HG02588 (cell line): ENCODE data around the gene ANKRD40CL.
"Not testable (repeated sequence)": the region's sequence is repeated elsewhere in the genome, so short reads cannot be mapped to it uniquely, and the experiment has no call there.

Source experiments
- ATAC-seq: cut with Tn5 transposase; IDR thresholded peaks from one replicate; pipeline ENCODE4 v1.9.1; 2021; ENCODE audit warnings: mild to moderate bottlenecking, moderate library complexity; ENCODE audit not compliant: unreplicated experiment

ANKRD40CL gene

GRCh38 chr17:50767446-50767845 lies at the start of gene ANKRD40CL:
TSS of gene ANKRD40CL (minus strand) at chr17:50767518. CDS start at chr17:50766913, 605 bp downstream.
- ATAC-seq, result no peak

- ATAC-seq, result no peak
Observed at GRCh38 chr17:50816271-50816670, 49.0 kb upstream of the ANKRD40CL start.

GRCh38 chr17:50815400-50815799 lies 48.1 kb upstream of the ANKRD40CL start:
- ATAC-seq, result no peak

GRCh38 chr17:50813583-50813982 lies 46.3 kb upstream of the ANKRD40CL start:
- no peak for ATAC-seq

GRCh38 chr17:50808888-50809287 lies 41.6 kb upstream of the ANKRD40CL start:
- ATAC-seq, result no peak

- ATAC-seq, result no peak
Observed at GRCh38 chr17:50808413-50808812, 41.1 kb upstream of the ANKRD40CL start.

- ATAC-seq, result no peak
Observed at GRCh38 chr17:50807675-50808074, 40.4 kb upstream of the ANKRD40CL start.

- no peak for ATAC-seq
Observed at GRCh38 chr17:50807009-50807408, 39.7 kb upstream of the ANKRD40CL start.

GRCh38 chr17:50806141-50806643 lies 38.9 kb upstream of the ANKRD40CL start:
- no peak for ATAC-seq

- no peak for ATAC-seq
Observed at GRCh38 chr17:50805486-50805885, 38.2 kb upstream of the ANKRD40CL start.

- not testable (repeated sequence) for ATAC-seq
Observed at GRCh38 chr17:50804749-50805475, 37.6 kb upstream of the ANKRD40CL start.

GRCh38 chr17:50803676-50804075 lies 36.4 kb upstream of the ANKRD40CL start:
- no peak for ATAC-seq

- no peak for ATAC-seq
Observed at GRCh38 chr17:50802609-50803571, 35.6 kb upstream of the ANKRD40CL start.

- no peak for ATAC-seq
Observed at GRCh38 chr17:50800196-50800700, 32.9 kb upstream of the ANKRD40CL start.

GRCh38 chr17:50799582-50799981 lies 32.3 kb upstream of the ANKRD40CL start:
- ATAC-seq, result no peak

GRCh38 chr17:50798424-50799288 lies 31.3 kb upstream of the ANKRD40CL start:
- no peak for ATAC-seq

GRCh38 chr17:50797135-50797810 lies 30.0 kb upstream of the ANKRD40CL start:
- no peak for ATAC-seq

GRCh38 chr17:50794361-50794760 lies 27.0 kb upstream of the ANKRD40CL start:
- no peak for ATAC-seq

GRCh38 chr17:50793007-50793406 lies 25.7 kb upstream of the ANKRD40CL start:
- ATAC-seq, result no peak

- ATAC-seq, result no peak
Observed at GRCh38 chr17:50792132-50792531, 24.8 kb upstream of the ANKRD40CL start.
